Heart left ventricle (tissue), 16 donors: ENCODE data around the gene KRT86. TPM values are rescaled to one million over a fixed set of nuclear protein-coding genes. Genes with fewer than 3 reads are reported as not detected.
"Not testable (repeated sequence)": the region's sequence is repeated elsewhere in the genome, so short reads cannot be mapped to it uniquely, and the experiment has no call there.

ENCODE experiments used
- ATAC-seq, 4 donors: fragments of 200-7000 bp; cut with Tn5 transposase; one replicate each; pipeline ENCODE4 v1.9.1; 2020 to 2022; ENCODE audit warnings: moderate library complexity in 4 of 4, mild to moderate bottlenecking in 3 of 4, moderate number of reproducible peaks in 1 of 4
- DNase-seq, 5 donors: peaks; one replicate each; pipeline ENCODE4 v3.0.0-alpha.2; 2020
- H3K27ac ChIP-seq, 12 donors: fragments of 200-600 bp; sonication (generic) in 4 of 12; one replicate each; pipeline versions ENCODE4 v1.5.0 to v1.8.0; 2016 to 2022; ENCODE audit warnings: mild to moderate bottlenecking in 2 of 12
- H3K27me3 ChIP-seq, 9 donors: fragments of 200-600 bp; sonication (generic) in 2 of 9; one replicate each; pipeline versions ENCODE4 v1.5.1 to v1.8.0; 2016 to 2022; ENCODE audit warnings: mild to moderate bottlenecking in 3 of 9
- H3K36me3 ChIP-seq, 9 donors: fragments of 200-600 bp; sonication (generic) in 2 of 9; one replicate each; pipeline versions ENCODE4 v1.5.0 to v1.8.0; 2018 to 2022; ENCODE audit warnings: mild to moderate bottlenecking in 2 of 9
- H3K4me1 ChIP-seq, 12 donors: fragments of 200-600 bp; sonication (generic) in 4 of 12; one replicate each; pipeline versions ENCODE4 v1.5.0 to v1.8.0; 2016 to 2022; ENCODE audit warnings: mild to moderate bottlenecking in 3 of 12
- H3K4me3 ChIP-seq, 12 donors: fragments of 200-600 bp; sonication (generic) in 4 of 12; one replicate each; pipeline versions ENCODE4 v1.5.0 to v1.8.0; 2017 to 2022; ENCODE audit warnings: mild to moderate bottlenecking in 9 of 12, moderate library complexity in 4 of 12
- H3K9me3 ChIP-seq, 12 donors: fragments of 200-600 bp; sonication (generic) in 4 of 12; one replicate each; pipeline versions ENCODE4 v1.5.0 to v1.8.0; 2016 to 2022; ENCODE audit warnings: mild to moderate bottlenecking in 1 of 12
- POLR2A ChIP-seq, 2 donors: fragments of 450-650 bp; IDR thresholded peaks; one replicate each; pipeline ENCODE4 v1.6.1; 2017; ENCODE audit warnings: antibody characterized with exemption in 2 of 2, mild to moderate bottlenecking in 2 of 2, moderate library complexity in 2 of 2
- WGBS, 4 donors: extraction: QIAGEN DNeasy Blood & Tissue Kit in 2 of 4; methylation state at CpG; one replicate each; pipeline versions ENCODE4 v1.1.5 to v1.1.7; 2013 to 2018; 5-methylcytosine and 5-hydroxymethylcytosine counted together
- intact Hi-C, 10 donors: fragments of 100-400 bp; cut with DNase I; formaldehyde crosslinking; loops; one replicate each; pipeline versions ENCODE4 v1.11.1 to v1.14.2; 2022
- polyA plus RNA-seq, 2 donors: library from polyadenylated mRNA; stranded (reverse); fragments of 200-250 nt; gene quantifications; one replicate each; pipeline ENCODE4 v1.2.3, GENCODE V29; 2013
- total RNA-seq, 9 donors: library from RNA; depleted of rRNA in 2 of 9; stranded (reverse); fragments of >200 nt in 2 of 9; fragmentation: NEBNext Ultra II Directional in 3 of 9; extraction: Animal tissue kit (Norgen Biotek cat#: 25700) in 3 of 9; gene quantifications; one replicate each; pipeline versions ENCODE4 v1.1.0 to v1.2.4, GENCODE V29; 2016 to 2023
- TF ChIP-seq, protein P1 (sequence below), 12 donors: fragments of 200-600 bp; sonication (generic) in 4 of 12; IDR thresholded peaks; one replicate each; pipeline versions ENCODE4 v1.5.0 to v1.8.0; 2018 to 2022; ENCODE audit warnings: antibody characterized with exemption in 12 of 12, mild to moderate bottlenecking in 5 of 12
- donor health status: ischemic (EF 13 %, LVEDD 7.1; RV severe dilation, severe dysfunction).
- donor health status: healthy with polysubstance abuse.
- donor health status: DM: no; HTN: yes; CAD: no.
- donor health status: DM: no; HTN: no; CAD: no.
- donor health status: ischemic (EF 25% LVEDD 6.9; RV normal size, moderate dysfunction).
- donor health status: ischemic (EF 25% LVEDD 5.7; RV mildly dilated, moderate dysfunction).
- donor health status: healthy.
- donor health status: DM: yes; HTN: yes; CAD: no.
- donor health status: ischemic (EF 35%, LVEDD 5.7; RV mildly dilated, moderate dysfunction).
- donor health status: nonischemic (EF 11% LVEDD 7.7; RV severe dilation, severe dysfunction).
- donor health status: DM: yes; HTN: yes; CAD: no.
- donor health status: PGD.
- donor health status: ischemic (EF 29% LVEDD 5.4; RV normal size, mild dysfunction).
- donor health status: nonischemic (EF 23%, LVEDD 6.1; RV moderate dilation, normal function).

The KRT86 gene
- total and polyA plus RNA-seq, 11 donors: not detected

DNA sequence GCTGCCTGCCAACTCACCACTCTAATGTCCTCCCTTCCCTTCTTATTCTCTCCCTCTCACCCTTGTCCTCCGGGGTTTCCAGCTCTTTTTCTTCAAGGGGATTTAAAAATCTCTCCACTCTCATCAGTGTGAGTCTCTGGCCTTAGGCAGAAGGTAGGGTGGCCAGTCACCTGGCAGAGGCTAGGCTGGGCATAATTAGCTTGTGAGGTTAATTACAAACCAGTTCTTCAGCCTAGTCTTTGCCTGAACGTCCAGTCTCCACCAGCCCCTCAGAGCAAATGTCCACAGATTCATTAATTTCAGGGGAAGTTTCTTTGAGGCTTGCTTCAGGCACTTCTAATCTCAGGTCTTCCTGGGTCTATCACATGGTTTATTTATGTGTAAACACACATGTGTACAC lies 34.7 kb upstream of the KRT86 start:
- H3K4me3 ChIP-seq: no peak overlapping the region
- peaks cover 0 to 24% (median 10%) of the 10 kb centered on the region in 12 donors for H3K4me1 ChIP-seq
- no peaks in the 10 kb centered on the region for H3K36me3 ChIP-seq
- ATAC-seq (no peak), DNase-seq (peak in 1 of 5 donors; percentile 5)
- intact Hi-C loops: no loop called here
- 47 to 85% (median 72%) methylated on average over 2 of the region's 2 CpGs for WGBS, 4 donors
- H3K9me3 ChIP-seq: no peaks in the 10 kb centered on the region
- no peak overlapping the region for H3K27ac ChIP-seq
- peaks cover 0 to 11% (median 0%) of the 10 kb centered on the region in 9 donors for H3K27me3 ChIP-seq
- no peak for TF ChIP-seq POLR2A (IDR thresholded peaks at IDR 0.05)
- TF ChIP-seq, protein P1, sequence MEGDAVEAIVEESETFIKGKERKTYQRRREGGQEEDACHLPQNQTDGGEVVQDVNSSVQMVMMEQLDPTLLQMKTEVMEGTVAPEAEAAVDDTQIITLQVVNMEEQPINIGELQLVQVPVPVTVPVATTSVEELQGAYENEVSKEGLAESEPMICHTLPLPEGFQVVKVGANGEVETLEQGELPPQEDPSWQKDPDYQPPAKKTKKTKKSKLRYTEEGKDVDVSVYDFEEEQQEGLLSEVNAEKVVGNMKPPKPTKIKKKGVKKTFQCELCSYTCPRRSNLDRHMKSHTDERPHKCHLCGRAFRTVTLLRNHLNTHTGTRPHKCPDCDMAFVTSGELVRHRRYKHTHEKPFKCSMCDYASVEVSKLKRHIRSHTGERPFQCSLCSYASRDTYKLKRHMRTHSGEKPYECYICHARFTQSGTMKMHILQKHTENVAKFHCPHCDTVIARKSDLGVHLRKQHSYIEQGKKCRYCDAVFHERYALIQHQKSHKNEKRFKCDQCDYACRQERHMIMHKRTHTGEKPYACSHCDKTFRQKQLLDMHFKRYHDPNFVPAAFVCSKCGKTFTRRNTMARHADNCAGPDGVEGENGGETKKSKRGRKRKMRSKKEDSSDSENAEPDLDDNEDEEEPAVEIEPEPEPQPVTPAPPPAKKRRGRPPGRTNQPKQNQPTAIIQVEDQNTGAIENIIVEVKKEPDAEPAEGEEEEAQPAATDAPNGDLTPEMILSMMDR (IDR thresholded peaks at IDR 0.05): no peak

GRCh38 chr12:52240247-52240646 lies 34.2 kb upstream of the KRT86 start:
- DNase-seq: peak in 1 of 5 donors; percentile 10
- H3K4me1 ChIP-seq: peaks cover 0 to 19% (median 10%) of the 10 kb centered on the region in 12 donors
- intact Hi-C loops, H3K27me3 ChIP-seq, H3K4me3 ChIP-seq, ATAC-seq, H3K36me3 ChIP-seq, H3K9me3 ChIP-seq, H3K27ac ChIP-seq: not testable (repeated sequence)
- WGBS, 4 donors: 91 to 94% (median 93%) methylated on average over 6 of the region's 6 CpGs

DNA sequence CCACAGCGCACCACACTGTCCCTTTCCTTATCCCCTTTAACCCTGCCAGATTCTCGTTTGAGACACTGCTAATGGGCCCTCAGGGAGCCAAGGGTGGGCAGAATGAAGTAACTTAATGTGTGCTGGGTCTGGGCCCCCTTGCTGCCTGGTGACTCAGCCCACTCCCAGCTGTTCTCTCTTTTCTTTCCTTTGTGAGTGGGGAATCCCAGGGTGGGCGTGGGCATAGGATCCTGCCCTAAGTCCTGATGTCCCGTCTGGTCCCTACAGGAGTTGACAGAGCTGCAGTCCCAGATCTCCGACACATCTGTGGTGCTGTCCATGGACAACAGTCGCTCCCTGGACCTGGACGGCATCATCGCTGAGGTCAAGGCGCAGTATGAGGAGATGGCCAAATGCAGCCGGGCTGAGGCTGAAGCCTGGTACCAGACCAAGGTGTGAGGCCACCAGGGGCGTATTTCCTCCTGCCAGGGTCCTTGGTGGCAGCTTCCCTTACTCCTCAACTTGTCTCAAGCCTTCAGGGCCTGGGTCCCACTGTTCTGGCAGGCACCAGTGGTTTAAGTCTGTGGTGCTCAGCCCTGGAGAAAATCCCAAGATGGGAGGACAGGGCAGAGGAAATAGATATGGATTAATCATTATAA lies 33.1 kb upstream of the KRT86 start:
- Histone ChIP-seq H3K27ac (no peak overlapping the region), H3K27me3 (no peaks in the 10 kb centered on the region), H3K4me3 (no peak overlapping the region), H3K9me3 (no peaks in the 10 kb centered on the region), H3K4me1 (peaks cover 0 to 17% (median 10%) of the 10 kb centered on the region in 12 donors), H3K36me3 (no peaks in the 10 kb centered on the region)
- ATAC-seq (no peak), DNase-seq (peak in 1 of 5 donors; percentile 37)
- intact Hi-C loops: no loop called here
- TF ChIP-seq, protein P1 (IDR thresholded peaks at IDR 0.05): no peak
- TF ChIP-seq POLR2A (IDR thresholded peaks at IDR 0.05): no peak
- WGBS, 4 donors: 83 to 86% (median 84%) methylated on average over 3 to 11 of the region's 11 CpGs

GRCh38 chr12:52242442-52243258 lies 31.8 kb upstream of the KRT86 start:
- H3K4me3 ChIP-seq: no peak overlapping the region
- no peaks in the 10 kb centered on the region for H3K27me3 ChIP-seq
- intact Hi-C loops: no loop called here
- H3K27ac ChIP-seq: no peak overlapping the region
- no peaks in the 10 kb centered on the region for H3K36me3 ChIP-seq
- peaks cover 0 to 24% (median 10%) of the 10 kb centered on the region in 12 donors for H3K4me1 ChIP-seq
- ATAC-seq: no peak
- DNase-seq: peak in 1 of 5 donors; percentile 50
- WGBS, 4 donors: 94 to 97% (median 96%) methylated on average over 11 of the region's 11 CpGs
- TF ChIP-seq, protein P1 (IDR thresholded peaks at IDR 0.05): no peak
- TF ChIP-seq POLR2A (IDR thresholded peaks at IDR 0.05): no peak
- H3K9me3 ChIP-seq: no peaks in the 10 kb centered on the region
